T-cell (primary cell): ENCODE data around the gene IGFBPL1. TPM values are rescaled to one million over a fixed set of nuclear protein-coding genes. Genes with fewer than 3 reads are reported as not detected.
A peak's percentile ranks its signal among the peaks of the same experiment; 100 is the strongest.

Source experiments
- ATAC-seq, 4 experiments: fragments of 200-7000 bp in 3 of 4; fragments of 150-1000 bp in 1 of 4; cut with Tn5 transposase; replicated peaks in 1 of 4; 1 replicate in 3 of 4; 2 replicates in 1 of 4; pipeline ENCODE4 v1.10.0; 2021; ENCODE audit warnings: moderate library complexity in 3 of 4, mild to moderate bottlenecking in 2 of 4, moderate number of reproducible peaks in 1 of 4
- CTCF ChIA-PET, 2 donors: fragments of 300-600 bp; sonication (Branson Sonifier 250); formaldehyde crosslinking; loops; one replicate each; lab custom pipeline; 2022; ENCODE audit warnings: antibody characterized with exemption in 2 of 2; lab: Charles Lee
- POLR2A ChIA-PET, 2 donors: fragments of 300-600 bp; sonication (Branson Sonifier 250); formaldehyde crosslinking; loops; one replicate each; lab custom pipeline; 2022; ENCODE audit warnings: antibody characterized with exemption in 2 of 2; lab: Charles Lee
- DNase-seq, 35 experiments: peaks; one replicate each; pipeline versions ENCODE4 v3.0.0 to v3.0.0-alpha.2; 2013 to 2023
- H3K27ac ChIP-seq: one replicate; pipeline ENCODE4 v1.5.1; 2013; ENCODE audit warnings: low read length
- H3K27me3 ChIP-seq, 2 experiments: replicated peaks in 1 of 2; 1 replicate in 1 of 2; 2 replicates in 1 of 2; pipeline versions ENCODE4 v1.6.1 to v1.7.0; 2013; ENCODE audit warnings: low read length in 1 of 2, mixed read lengths in 1 of 2; ENCODE audit not compliant: control insufficient read depth in 2 of 2, insufficient read depth in 2 of 2; ENCODE audit errors: extremely low read depth in 1 of 2
- H3K36me3 ChIP-seq, 2 donors: 1 replicate in 1 of 2; 2 replicates in 1 of 2; pipeline versions ENCODE4 v1.6.1 to v1.7.0; 2013; ENCODE audit warnings: low read length in 1 of 2; ENCODE audit not compliant: control insufficient read depth in 2 of 2, insufficient read depth in 1 of 2; ENCODE audit errors: extremely low read depth in 1 of 2
- H3K4me1 ChIP-seq, 2 experiments: 1 replicate in 1 of 2; 2 replicates in 1 of 2; pipeline versions ENCODE4 v1.6.1 to v1.7.0; 2013; ENCODE audit warnings: low read length in 2 of 2, mixed read lengths in 1 of 2; ENCODE audit not compliant: insufficient read depth in 2 of 2, control insufficient read depth in 1 of 2; ENCODE audit errors: extremely low read depth in 1 of 2
- H3K4me3 ChIP-seq, 2 donors: 1 replicate in 1 of 2; 2 replicates in 1 of 2; pipeline versions ENCODE4 v1.5.1 to v1.7.0; 2013; ENCODE audit warnings: mild to moderate bottlenecking in 2 of 2, low read length in 1 of 2, moderate library complexity in 1 of 2; ENCODE audit not compliant: control insufficient read depth in 1 of 2; ENCODE audit errors: extremely low read depth in 1 of 2
- H3K9me3 ChIP-seq: 2 replicates; pipeline ENCODE4 v1.7.0; 2013
- H3K27ac Mint-ChIP-seq, 2 donors: one replicate each; pipeline ENCODE4 v1.8.0; 2020 to 2021; ENCODE audit warnings: mild to moderate bottlenecking in 2 of 2, mixed read lengths in 2 of 2
- H3K27me3 Mint-ChIP-seq, 2 donors: one replicate each; pipeline ENCODE4 v1.8.0; 2021 to 2022; ENCODE audit warnings: mixed read lengths in 2 of 2
- H3K36me3 Mint-ChIP-seq: one replicate; pipeline ENCODE4 v1.8.0; 2021; ENCODE audit warnings: mixed read lengths
- H3K4me1 Mint-ChIP-seq, 3 donors: one replicate each; pipeline ENCODE4 v1.8.0; 2020 to 2022; ENCODE audit warnings: mixed read lengths in 3 of 3, mild to moderate bottlenecking in 1 of 3
- H3K4me3 Mint-ChIP-seq, 3 donors: one replicate each; pipeline ENCODE4 v1.8.0; 2020 to 2022; ENCODE audit warnings: mild to moderate bottlenecking in 3 of 3, mixed read lengths in 3 of 3, moderate library complexity in 3 of 3
- H3K9me3 Mint-ChIP-seq, 3 donors: one replicate each; pipeline ENCODE4 v1.8.0; 2020 to 2022; ENCODE audit warnings: mixed read lengths in 3 of 3
- WGBS: methylation state at CpG from one replicate; pipeline ENCODE4 v1.1.5; 2013; ENCODE audit warnings: missing lambda C conversion rate; ENCODE audit not compliant: insufficient coverage; 5-methylcytosine and 5-hydroxymethylcytosine counted together
- total RNA-seq, 35 experiments: library from RNA in 6 of 35; stranded (reverse) in 6 of 35; fragments of 120-200 nt in 1 of 35; gene quantifications; one replicate each; pipeline versions ENCODE4 v1.2.1 to v1.2.4 and lab custom pipeline; 2013 to 2026

IGFBPL1 gene
- total RNA-seq, 5 donors from 2014 or later (not counting 1 experiment from before 2014, with no cell fraction given) = not detected

DNA sequence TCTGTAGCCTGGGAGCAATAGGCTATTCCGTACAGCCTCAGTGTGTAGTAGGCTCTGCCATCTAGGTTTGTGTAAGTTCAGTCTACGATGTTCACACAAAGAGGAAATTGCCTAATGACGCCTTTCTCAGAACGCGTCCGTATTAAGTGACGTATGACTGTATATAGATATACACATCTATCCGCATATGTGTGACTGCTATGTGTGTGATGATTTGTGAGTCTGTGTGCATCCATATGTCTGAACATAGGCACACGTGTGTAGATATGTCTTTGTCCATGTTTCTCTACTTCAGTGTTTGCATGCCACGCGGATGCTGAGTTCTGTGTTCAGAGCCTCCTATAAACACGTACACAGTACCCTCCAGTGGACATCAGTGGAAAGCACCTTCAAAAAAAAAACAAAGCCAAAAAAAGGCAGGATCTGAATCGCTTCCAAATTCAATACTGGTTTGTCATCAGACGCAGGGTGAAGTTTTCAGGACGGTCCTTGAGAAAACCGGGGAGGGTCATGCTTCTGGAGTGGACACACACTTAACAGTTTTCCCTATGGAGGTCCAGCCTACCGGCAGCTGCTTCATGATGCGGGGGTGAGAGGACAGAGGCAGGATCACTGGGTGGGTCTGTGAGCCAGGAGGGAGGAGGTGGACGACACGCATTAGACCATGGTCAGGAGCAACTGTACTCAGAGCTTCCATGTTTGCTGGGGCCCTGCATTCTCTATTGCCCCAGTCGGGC lies 61.2 kb downstream of the IGFBPL1 start:
- ChIA-PET CTCF (interaction anchor here in 1 of 2 donors (0.9 kb wide), 1 partner anchor 450 kb away, joined by 3 read pairs; no protein-coding TSS in a partner anchor), POLR2A (no interaction called here)
- no peaks in the 10 kb centered on the region for H3K9me3 Mint-ChIP-seq
- Histone ChIP-seq H3K36me3 (no peaks in the 10 kb centered on the region), H3K4me1 (no peaks in the 10 kb centered on the region), H3K9me3 (no peaks in the 10 kb centered on the region), H3K27me3 (peaks cover 0 to 4% of the 10 kb centered on the region in 2 experiments), H3K4me3 (no peak overlapping the region), H3K27ac (no peak overlapping the region)
- H3K4me3 Mint-ChIP-seq = peak overlapping the region in 2 of 3 donors; percentile 42
- peak in 3 of 4 experiments; percentile 36 to 83 (median 52) for ATAC-seq
- peaks cover 4 to 7% (median 5%) of the 10 kb centered on the region in 3 donors for H3K4me1 Mint-ChIP-seq
- DNase-seq = peak in 9 of 35 experiments; percentile 1 to 54 (median 5)
- H3K27me3 Mint-ChIP-seq = peaks cover 4 to 8% of the 10 kb centered on the region in 2 donors
- H3K36me3 Mint-ChIP-seq = no peaks in the 10 kb centered on the region
- H3K27ac Mint-ChIP-seq = no peak overlapping the region
- WGBS = 51% methylated on average over 8 of the region's 21 CpGs

- Mint-ChIP-seq H3K36me3 (no peaks in the 10 kb centered on the region), H3K4me1 (peaks cover 4 to 7% (median 5%) of the 10 kb centered on the region in 3 donors), H3K9me3 (no peaks in the 10 kb centered on the region), H3K27me3 (peaks cover 4 to 8% of the 10 kb centered on the region in 2 donors), H3K27ac (no peak overlapping the region), H3K4me3 (no peak overlapping the region)
- CTCF ChIA-PET = interaction anchor here in 1 of 2 donors (0.6 kb wide), 1 partner anchor 1880 kb away, joined by 3 read pairs; no protein-coding TSS in a partner anchor
- H3K27me3 ChIP-seq = no peaks in the 10 kb centered on the region
- H3K36me3 ChIP-seq = no peaks in the 10 kb centered on the region
- POLR2A ChIA-PET = no interaction called here
- H3K4me3 ChIP-seq = no peak overlapping the region
- H3K4me1 ChIP-seq = no peaks in the 10 kb centered on the region
- 94% methylated on average over 3 of the region's 6 CpGs for WGBS
- no peak for DNase-seq
- no peak overlapping the region for H3K27ac ChIP-seq
- no peaks in the 10 kb centered on the region for H3K9me3 ChIP-seq
- no peak for ATAC-seq
Observed at GRCh38 chr9:38361473-38361850, 62.8 kb downstream of the IGFBPL1 start.

DNA sequence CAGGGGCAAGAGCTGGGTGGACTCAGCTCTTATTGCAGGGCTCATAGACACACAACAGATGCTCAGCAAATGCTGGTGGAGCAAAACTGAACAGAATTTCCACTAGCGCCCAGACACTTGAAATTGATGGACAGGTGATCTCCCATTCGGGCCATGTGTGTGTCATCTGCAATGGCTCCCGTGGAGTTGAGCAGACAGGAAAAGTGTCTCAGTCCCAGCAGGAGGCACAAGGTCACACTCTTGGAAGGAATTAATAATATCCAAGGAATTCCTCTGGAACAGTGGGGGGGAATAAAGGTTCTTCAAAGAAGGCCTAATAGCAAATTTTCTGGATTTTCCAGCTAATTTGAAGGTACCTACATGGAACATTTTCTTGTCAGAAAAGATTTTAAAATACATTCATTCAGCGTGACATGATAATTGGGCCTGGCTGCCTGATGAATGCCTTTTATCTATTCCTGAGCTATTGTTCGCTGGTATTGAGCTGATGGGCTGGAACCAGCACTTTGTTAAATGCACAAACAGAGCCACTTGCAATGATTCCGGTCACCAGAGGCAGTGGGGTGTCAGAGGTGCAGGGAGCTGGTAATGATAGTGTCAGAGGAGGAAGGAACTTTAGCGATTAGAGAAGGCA lies 63.3 kb downstream of the IGFBPL1 start:
- Mint-ChIP-seq H3K27ac (no peak overlapping the region), H3K4me3 (no peak overlapping the region), H3K36me3 (no peaks in the 10 kb centered on the region), H3K4me1 (peaks cover 4 to 7% (median 5%) of the 10 kb centered on the region in 3 donors), H3K9me3 (no peaks in the 10 kb centered on the region), H3K27me3 (peaks cover 4 to 8% of the 10 kb centered on the region in 2 donors)
- ChIA-PET POLR2A (no interaction called here), CTCF (no interaction called here)
- no peak for DNase-seq
- WGBS = 82% methylated on average over 5 of the region's 7 CpGs
- Histone ChIP-seq H3K9me3 (no peaks in the 10 kb centered on the region), H3K27ac (no peak overlapping the region), H3K4me3 (no peak overlapping the region), H3K4me1 (no peaks in the 10 kb centered on the region), H3K27me3 (no peaks in the 10 kb centered on the region), H3K36me3 (no peaks in the 10 kb centered on the region)
- no peak for ATAC-seq

DNA sequence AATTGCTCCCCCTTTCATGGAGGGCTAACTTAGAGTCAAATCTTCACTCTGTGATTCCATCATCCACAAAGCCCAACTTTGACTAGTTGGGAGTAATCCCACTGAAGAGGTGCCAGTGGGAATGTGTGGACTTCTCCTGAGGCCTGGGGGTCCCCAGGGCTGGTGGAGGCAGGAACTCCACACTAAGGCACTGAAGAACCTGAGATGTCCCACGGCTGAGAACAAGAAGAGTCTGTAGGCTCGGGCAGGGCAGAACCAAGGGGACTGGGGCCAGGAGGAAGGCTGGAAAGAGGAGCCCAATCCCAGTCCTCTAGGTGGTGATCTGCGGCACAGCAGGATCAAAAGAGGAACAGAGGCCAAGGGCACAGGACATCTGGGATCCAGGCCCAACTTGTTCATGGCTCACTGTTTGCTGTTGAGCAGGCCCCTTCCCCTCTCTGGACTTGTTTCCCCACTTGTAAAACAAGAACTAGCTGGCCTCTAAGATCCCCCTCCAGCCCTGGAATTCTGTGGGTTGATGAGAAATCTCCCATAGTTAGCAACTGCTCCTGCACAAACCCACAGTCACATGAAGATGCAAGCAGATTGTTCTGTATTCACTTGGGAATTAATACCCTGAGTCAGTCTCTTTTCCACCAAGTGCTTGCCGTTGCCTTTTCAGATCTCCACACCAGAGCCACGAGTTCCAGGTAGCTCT lies 64.4 kb downstream of the IGFBPL1 start:
- H3K27ac Mint-ChIP-seq = no peak overlapping the region
- Histone ChIP-seq H3K4me1 (no peaks in the 10 kb centered on the region), H3K27ac (no peak overlapping the region), H3K36me3 (no peaks in the 10 kb centered on the region), H3K27me3 (no peaks in the 10 kb centered on the region), H3K9me3 (no peaks in the 10 kb centered on the region), H3K4me3 (no peak overlapping the region)
- ATAC-seq = no peak
- peaks cover 4% of the 10 kb centered on the region in 2 donors for H3K27me3 Mint-ChIP-seq
- DNase-seq = no peak
- no peaks in the 10 kb centered on the region for H3K9me3 Mint-ChIP-seq
- H3K4me1 Mint-ChIP-seq = peaks cover 4 to 7% (median 5%) of the 10 kb centered on the region in 3 donors
- ChIA-PET POLR2A (no interaction called here), CTCF (interaction anchor here in 1 of 2 donors (0.7 kb wide), 1 partner anchor 109 kb away, joined by 3 read pairs; no protein-coding TSS in a partner anchor)
- no peaks in the 10 kb centered on the region for H3K36me3 Mint-ChIP-seq
- 55% methylated on average over 5 of the region's 5 CpGs for WGBS
- no peak overlapping the region for H3K4me3 Mint-ChIP-seq

DNA sequence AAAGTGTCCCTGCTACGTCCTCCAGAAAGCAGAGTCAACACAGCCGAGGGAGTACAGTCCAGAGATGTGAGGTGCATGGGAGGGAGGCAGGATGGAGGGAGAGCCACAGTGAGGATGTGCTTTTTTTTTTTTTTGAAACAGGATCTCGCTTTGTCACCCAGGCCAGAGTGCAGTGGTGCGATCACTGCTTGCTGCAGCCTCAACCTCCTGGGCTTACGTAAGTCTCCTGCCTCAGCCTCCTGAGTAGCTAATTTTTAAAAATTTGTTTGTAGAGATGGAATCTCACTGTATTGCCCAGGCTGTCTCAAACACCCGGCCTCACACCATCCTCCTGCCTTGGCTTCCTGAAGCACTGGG lies 65.0 kb downstream of the IGFBPL1 start:
- CTCF ChIA-PET = interaction anchor here in 1 of 2 donors (0.7 kb wide), 1 partner anchor 109 kb away, joined by 3 read pairs; no protein-coding TSS in a partner anchor
- DNase-seq (no peak), ATAC-seq (no peak)
- Mint-ChIP-seq H3K27ac (no peak overlapping the region), H3K4me3 (no peak overlapping the region), H3K27me3 (peaks cover 4% of the 10 kb centered on the region in 2 donors), H3K4me1 (peaks cover 4 to 7% (median 5%) of the 10 kb centered on the region in 3 donors), H3K9me3 (no peaks in the 10 kb centered on the region), H3K36me3 (no peaks in the 10 kb centered on the region)
- Histone ChIP-seq H3K27ac (no peak overlapping the region), H3K4me1 (no peaks in the 10 kb centered on the region), H3K27me3 (no peaks in the 10 kb centered on the region), H3K9me3 (no peaks in the 10 kb centered on the region), H3K4me3 (no peak overlapping the region), H3K36me3 (no peaks in the 10 kb centered on the region)
- POLR2A ChIA-PET = no interaction called here
- WGBS = 100% methylated on average over 4 of the region's 6 CpGs
